Natural killer cell treated with Interleukin-12 subunit alpha and Interleukin-12 subunit beta and Interleukin-15 and Interleukin-18, amount 100 ng/mL, for 72 hours (primary cell): ENCODE results near the gene OR6N2. TPM values are rescaled to one million over a fixed set of nuclear protein-coding genes. Genes with fewer than 3 reads are reported as not detected.

Experiments
- ATAC-seq, 2 donors: fragments of 150-1000 bp; cut with Tn5 transposase in 1 of 2; sonication (Bioruptor Pico), chemical (Tn5 transposase) in 1 of 2; 2 replicates each; pipeline ENCODE4 v1.10.0; 2021
- DNase-seq: peaks from one replicate; pipeline ENCODE4 v3.0.0; 2022; ENCODE audit warnings: low spot score
- H3K27ac Mint-ChIP-seq, 2 donors: 1 replicate in 1 of 2; 2 replicates in 1 of 2; pipeline ENCODE4 v1.8.0; 2022; ENCODE audit warnings: mixed read lengths in 2 of 2, mild to moderate bottlenecking in 1 of 2, moderate library complexity in 1 of 2
- H3K27me3 Mint-ChIP-seq, 2 donors: 1 replicate in 1 of 2; 2 replicates in 1 of 2; pipeline ENCODE4 v1.8.0; 2022; ENCODE audit warnings: mixed read lengths in 2 of 2
- H3K36me3 Mint-ChIP-seq: one replicate; pipeline ENCODE4 v1.8.0; 2022; ENCODE audit warnings: mixed read lengths
- H3K4me1 Mint-ChIP-seq, 2 donors: 1 replicate in 1 of 2; 2 replicates in 1 of 2; pipeline ENCODE4 v1.8.0; 2022; ENCODE audit warnings: low read depth in 2 of 2, mixed read lengths in 2 of 2, mild to moderate bottlenecking in 1 of 2
- H3K4me3 Mint-ChIP-seq: one replicate; pipeline ENCODE4 v1.8.0; 2022; ENCODE audit warnings: mixed read lengths
- H3K9me3 Mint-ChIP-seq: 2 replicates; pipeline ENCODE4 v1.8.0; 2022; ENCODE audit warnings: mixed read lengths
- total RNA-seq, 2 donors: library from RNA; stranded (reverse); gene quantifications; one replicate each; pipeline ENCODE4 v1.2.3, GENCODE V29; 2022

OR6N2 gene
- total RNA-seq, 2 donors from 2014 or later: not detected

DNA sequence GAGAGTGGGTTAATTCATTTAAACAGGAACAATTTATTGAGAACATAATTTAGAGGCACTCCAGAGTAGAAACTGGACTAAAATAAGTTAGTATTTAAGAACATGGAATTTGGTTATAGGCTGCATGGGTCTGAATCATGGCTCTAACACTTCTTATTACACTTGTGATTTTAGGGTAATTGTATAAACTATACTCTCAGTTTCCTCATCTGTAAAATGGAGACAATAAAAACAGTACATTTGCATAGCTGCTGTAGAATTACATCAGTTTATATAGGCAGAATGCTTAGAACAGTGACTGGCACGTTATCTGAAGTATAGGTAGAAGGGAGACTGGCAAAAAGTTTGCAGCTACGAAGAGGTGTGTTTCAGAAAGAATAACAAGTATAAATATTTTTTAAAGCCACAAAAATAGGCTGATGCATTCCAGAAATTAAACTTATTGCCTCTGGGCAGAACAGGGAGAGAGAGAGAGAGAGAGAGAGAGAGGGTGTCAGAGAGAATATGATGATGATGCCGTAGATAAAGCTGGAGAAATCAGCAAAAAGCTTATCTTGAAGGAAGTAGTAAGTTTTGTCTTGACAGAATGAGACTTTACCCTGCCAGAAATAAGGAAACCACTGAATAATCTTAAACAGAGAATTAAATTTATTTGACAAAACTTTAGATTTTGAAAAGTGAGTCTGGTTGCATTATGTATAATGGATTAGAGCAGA is 52.3 kb downstream of the OR6N2 start:
- DNase-seq (no peak), ATAC-seq (no peak)
- Mint-ChIP-seq H3K4me1 (no peaks in the 10 kb centered on the region), H3K4me3 (no peak overlapping the region), H3K27ac (no peak overlapping the region), H3K9me3 (no peaks in the 10 kb centered on the region), H3K36me3 (no peaks in the 10 kb centered on the region), H3K27me3 (peaks cover 17 to 30% of the 10 kb centered on the region in 2 donors)

DNA sequence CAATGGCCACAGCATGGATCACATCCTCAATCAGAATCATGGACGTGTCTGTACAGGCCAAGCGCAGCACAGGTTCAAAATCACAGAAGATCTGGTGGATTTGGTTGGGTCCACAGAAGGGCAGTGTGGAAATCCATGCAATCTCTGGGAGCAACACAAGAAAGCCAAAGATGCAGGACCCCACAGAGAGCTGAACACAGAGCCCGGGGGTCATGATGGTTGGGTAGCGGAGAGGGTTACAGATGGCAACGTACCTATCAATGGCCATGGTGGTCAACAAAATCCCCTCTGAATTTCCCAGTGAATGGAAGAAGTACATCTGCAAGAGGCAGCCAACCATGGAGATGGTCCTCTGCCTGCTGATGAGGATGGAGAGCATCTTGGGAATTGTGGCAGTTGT is 56.6 kb downstream of the OR6N2 start:
- peaks cover 28 to 57% of the 10 kb centered on the region in 2 donors for H3K27me3 Mint-ChIP-seq
- H3K27ac Mint-ChIP-seq: no peak overlapping the region
- no peaks in the 10 kb centered on the region for H3K36me3 Mint-ChIP-seq
- ATAC-seq: no peak
- no peak for DNase-seq
- no peaks in the 10 kb centered on the region for H3K4me1 Mint-ChIP-seq
- H3K9me3 Mint-ChIP-seq: no peaks in the 10 kb centered on the region
- H3K4me3 Mint-ChIP-seq: no peak overlapping the region

Other genes starting within 250 kb of the OR6N2 start
- not detected for gene OR6Y1, start 226.8 kb downstream of the OR6N2 start, total RNA-seq
- gene OR6P1, start 210.6 kb downstream of the OR6N2 start, total RNA-seq: not detected
- gene OR10X1, start 201.3 kb downstream of the OR6N2 start, total RNA-seq: not detected
- not detected for gene OR10Z1, start 175.9 kb downstream of the OR6N2 start, total RNA-seq
- gene SPTA1, start 94.5 kb downstream of the OR6N2 start, total RNA-seq: under 1 TPM; 0.08 to 0.43 TPM
- gene OR6K2, start 80.6 kb downstream of the OR6N2 start, total RNA-seq: not detected
- not detected for gene OR6K3, start 60.5 kb downstream of the OR6N2 start, total RNA-seq
- gene OR6K6, start 26.5 kb downstream of the OR6N2 start, total RNA-seq: not detected
- gene OR6N1, start 9.0 kb downstream of the OR6N2 start, total RNA-seq: not detected
- gene MNDA, start 50.1 kb upstream of the OR6N2 start, total RNA-seq: not detected
- gene PYHIN1, start 150.3 kb upstream of the OR6N2 start, total RNA-seq: 10 to 100 TPM; 47.7 to 64.7 TPM
- gene IFI16, start 228.7 kb upstream of the OR6N2 start, total RNA-seq: 100 to 1,000 TPM; 186 to 228 TPM